B cell (primary cell): ENCODE results near the gene ULK4. TPM values are rescaled to one million over a fixed set of nuclear protein-coding genes. Genes with fewer than 3 reads are reported as not detected.

Source experiments
- ATAC-seq: fragments of 200-7000 bp; cut with Tn5 transposase; one replicate; pipeline ENCODE4 v1.10.0; 2021; ENCODE audit warnings: low read depth, mild to moderate bottlenecking, moderate number of reproducible peaks, moderate library complexity
- CTCF ChIA-PET: fragments of 350-600 bp; sonication (Branson Sonifier 250); formaldehyde crosslinking; loops from one replicate; lab custom pipeline; 2021; ENCODE audit warnings: antibody characterized with exemption, inconsistent platforms; lab: Charles Lee
- POLR2A ChIA-PET: fragments of 350-600 bp; sonication (Branson Sonifier 250); formaldehyde crosslinking; loops from one replicate; lab custom pipeline; 2021; ENCODE audit warnings: antibody characterized with exemption; lab: Charles Lee
- DNase-seq: peaks from one replicate; pipeline ENCODE4 v3.0.0; 2013
- H2AFZ ChIP-seq: 2 replicates; pipeline ENCODE4 v1.6.1; 2012; ENCODE audit warnings: mild to moderate bottlenecking, low read depth, low read length; ENCODE audit not compliant: insufficient read depth, poor library complexity, severe bottlenecking
- H3K27ac ChIP-seq, 2 donors: 1 replicate in 1 of 2; 2 replicates in 1 of 2; pipeline ENCODE4 v1.5.1; 2012 to 2013; ENCODE audit warnings: low read length in 2 of 2, mild to moderate bottlenecking in 2 of 2, moderate library complexity in 1 of 2
- H3K27me3 ChIP-seq, 4 experiments: fragments of 200-600 bp in 1 of 4; sonication (generic) in 1 of 4; replicated peaks in 1 of 4; 1 replicate in 2 of 4; 2 replicates in 2 of 4; pipeline versions ENCODE4 v1.6.1 to v1.7.0; 2013 to 2016; ENCODE audit warnings: low read length in 3 of 4, mild to moderate bottlenecking in 2 of 4, mixed read lengths in 1 of 4, moderate library complexity in 1 of 4; ENCODE audit not compliant: insufficient read depth in 4 of 4, control insufficient read depth in 3 of 4; ENCODE audit errors: control extremely low read depth in 1 of 4
- H3K36me3 ChIP-seq, 2 experiments: replicated peaks in 1 of 2; 1 replicate in 1 of 2; 2 replicates in 1 of 2; pipeline versions ENCODE4 v1.6.1 to v1.7.1; 2013; ENCODE audit warnings: low read length in 1 of 2; ENCODE audit not compliant: insufficient read depth in 2 of 2, control insufficient read depth in 1 of 2; ENCODE audit errors: control extremely low read depth in 1 of 2, extremely low read depth in 1 of 2
- H3K4me1 ChIP-seq, 2 donors: fragments of 200-600 bp in 1 of 2; sonication (generic) in 1 of 2; 1 replicate in 1 of 2; 2 replicates in 1 of 2; pipeline versions ENCODE4 v1.5.1 to v1.6.1; 2013 to 2017; ENCODE audit warnings: low read length in 2 of 2; ENCODE audit not compliant: control insufficient read depth in 2 of 2, insufficient read depth in 2 of 2
- H3K4me2 ChIP-seq: replicated peaks from 2 replicates; pipeline ENCODE3; 2012; ENCODE audit warnings: mild to moderate bottlenecking, low read depth, low read length; ENCODE audit not compliant: poor library complexity, severe bottlenecking
- H3K4me3 ChIP-seq, 5 experiments: fragments of 200-600 bp in 1 of 5; sonication (generic) in 1 of 5; 1 replicate in 3 of 5; 2 replicates in 2 of 5; pipeline versions ENCODE4 v1.5.1 to v1.7.0; 2011 to 2016; ENCODE audit warnings: low read length in 4 of 5, mild to moderate bottlenecking in 4 of 5, low read depth in 2 of 5, control low read depth in 1 of 5, moderate library complexity in 1 of 5; ENCODE audit not compliant: insufficient read depth in 1 of 5; ENCODE audit errors: control extremely low read depth in 1 of 5, extremely low read depth in 1 of 5
- H3K79me2 ChIP-seq: fragments of 200-600 bp; sonication (generic); one replicate; pipeline ENCODE4 v1.6.0; 2016; ENCODE audit warnings: low read length; ENCODE audit not compliant: control insufficient read depth, insufficient read depth
- H3K9ac ChIP-seq: fragments of 200-600 bp; sonication (generic); 2 replicates; pipeline ENCODE4 v1.6.1; 2017; ENCODE audit warnings: mild to moderate bottlenecking, low read length, moderate library complexity
- H3K9me3 ChIP-seq, 3 donors: one replicate each; pipeline versions ENCODE4 v1.6.1 to v1.7.1; 2013; ENCODE audit warnings: low read length in 2 of 3; ENCODE audit not compliant: control insufficient read depth in 2 of 3, insufficient read depth in 1 of 3; ENCODE audit errors: control extremely low read depth in 1 of 3
- H4K20me1 ChIP-seq: 2 replicates; pipeline ENCODE4 v1.6.0; 2012; ENCODE audit warnings: mild to moderate bottlenecking, low read length; ENCODE audit not compliant: insufficient read depth, control insufficient read depth, poor library complexity, severe bottlenecking
- H3K27ac Mint-ChIP-seq: one replicate; pipeline ENCODE4 v1.8.0; 2021; ENCODE audit warnings: mixed read lengths
- H3K27me3 Mint-ChIP-seq: one replicate; pipeline ENCODE4 v1.8.0; 2021; ENCODE audit warnings: mixed read lengths
- H3K4me1 Mint-ChIP-seq: one replicate; pipeline ENCODE4 v1.8.0; 2021; ENCODE audit warnings: mixed read lengths
- H3K4me3 Mint-ChIP-seq: one replicate; pipeline ENCODE4 v1.8.0; 2021; ENCODE audit warnings: mixed read lengths
- H3K9me3 Mint-ChIP-seq: one replicate; pipeline ENCODE4 v1.8.0; 2022; ENCODE audit warnings: mixed read lengths; ENCODE audit not compliant: insufficient read depth
- CTCF ChIP-seq: fragments of 200-600 bp; IDR thresholded peaks from one replicate; pipeline ENCODE4 v1.8.0; 2022; ENCODE audit warnings: antibody characterized with exemption, mild to moderate bottlenecking
- EZH2 ChIP-seq: IDR thresholded peaks from 2 replicates; pipeline ENCODE4 v1.6.1; 2012; ENCODE audit warnings: borderline replicate concordance, low read depth, mild to moderate bottlenecking, moderate library complexity, low read length; ENCODE audit not compliant: insufficient read depth, poor library complexity, severe bottlenecking
- whole genome bisulfite sequencing: methylation state at CpG from one replicate; pipeline ENCODE4 v1.1.5; 2013; ENCODE audit warnings: missing lambda C conversion rate; ENCODE audit not compliant: insufficient coverage; 5-methylcytosine and 5-hydroxymethylcytosine counted together
- intact Hi-C: fragments of 100-400 bp; cut with micrococcal nuclease; formaldehyde crosslinking; loops from one replicate; pipeline ENCODE4 v1.10.0; 2022
- polyA plus RNA-seq: library from polyadenylated mRNA; depleted of rRNA; stranded (reverse); fragments of >200 nt; gene quantifications from 2 replicates; pipeline ENCODE4 v1.2.3, GENCODE V29; 2012
- total RNA-seq, 2 donors: library from RNA; stranded (reverse); fragments of 120-200 nt in 1 of 2; gene quantifications; 1 replicate in 1 of 2; 2 replicates in 1 of 2; pipeline versions ENCODE4 v1.2.3 to v1.2.4, GENCODE V29; 2013 to 2022

Gene ULK4
- total and polyA plus RNA-seq, 2 donors (not counting 1 experiment from before 2014, with no cell fraction given): 5.2 to 33.7 TPM

GRCh38 chr3:41999909-42000308 lies 38.0 kb upstream of the ULK4 start:
- H4K20me1 ChIP-seq: no peaks in the 10 kb centered on the region
- no peak overlapping the region for H3K27ac ChIP-seq
- POLR2A ChIA-PET: interaction anchor here (1.2 kb wide), 1 partner anchor 12 kb away, joined by 3 read pairs; no protein-coding TSS in a partner anchor
- DNase-seq (no peak), ATAC-seq (no peak)
- H3K4me3 ChIP-seq: no peak overlapping the region
- H3K27me3 ChIP-seq: no peaks in the 10 kb centered on the region
- Mint-ChIP-seq H3K9me3 (peaks cover 5% of the 10 kb centered on the region), H3K27me3 (no peaks in the 10 kb centered on the region), H3K4me1 (peaks cover 5% of the 10 kb centered on the region), H3K4me3 (no peak overlapping the region), H3K27ac (no peak overlapping the region)
- H3K79me2 ChIP-seq: no peaks in the 10 kb centered on the region
- H3K9me3 ChIP-seq: peaks cover 0 to 5% (median 0%) of the 10 kb centered on the region in 3 donors
- H3K9ac ChIP-seq: no peak overlapping the region
- TF ChIP-seq CTCF: no peak
- TF ChIP-seq EZH2: no peak
- intact Hi-C loops: no loop called here
- CTCF ChIA-PET: interaction anchor here (0.6 to 1.1 kb wide), 5 partner anchors 9 to 83 kb away, joined by 3 to 5 read pairs (median 4); no protein-coding TSS in a partner anchor
- H3K4me2 ChIP-seq: no peak overlapping the region
- no peaks in the 10 kb centered on the region for H3K4me1 ChIP-seq
- H3K36me3 ChIP-seq: no peaks in the 10 kb centered on the region
- no CpG with 5 or more reads among the region's 1 CpG for WGBS
- H2AFZ ChIP-seq: no peak overlapping the region

- H3K4me1 Mint-ChIP-seq: peaks cover 5% of the 10 kb centered on the region
- Histone ChIP-seq H3K4me2 (no peak overlapping the region), H2AFZ (no peak overlapping the region), H3K27me3 (no peaks in the 10 kb centered on the region), H3K36me3 (no peaks in the 10 kb centered on the region), H3K4me1 (no peaks in the 10 kb centered on the region), H3K79me2 (no peaks in the 10 kb centered on the region), H3K9me3 (peaks cover 0 to 4% (median 0%) of the 10 kb centered on the region in 3 donors), H3K27ac (no peak overlapping the region), H3K9ac (no peak overlapping the region), H3K4me3 (no peak overlapping the region), H4K20me1 (no peaks in the 10 kb centered on the region)
- ATAC-seq: no peak
- peaks cover 5% of the 10 kb centered on the region for H3K9me3 Mint-ChIP-seq
- intact Hi-C loops: no loop called here
- ChIA-PET POLR2A (no interaction called here), CTCF (interaction anchor here (1.1 to 2.1 kb wide), 5 partner anchors 9 to 193 kb away, joined by 3 to 18 read pairs (median 4); no protein-coding TSS in a partner anchor)
- 69% methylated on average over 4 of the region's 6 CpGs for WGBS
- no peaks in the 10 kb centered on the region for H3K27me3 Mint-ChIP-seq
- DNase-seq: peak; percentile 34
- TF ChIP-seq CTCF: peak; percentile 29
- TF ChIP-seq EZH2: no peak
- H3K4me3 Mint-ChIP-seq: no peak overlapping the region
- H3K27ac Mint-ChIP-seq: no peak overlapping the region
Observed at GRCh38 chr3:41997702-41998550, 36.0 kb upstream of the ULK4 start.
